ENCODE results near the gene MEAF6.

The MEAF6 gene

DNA sequence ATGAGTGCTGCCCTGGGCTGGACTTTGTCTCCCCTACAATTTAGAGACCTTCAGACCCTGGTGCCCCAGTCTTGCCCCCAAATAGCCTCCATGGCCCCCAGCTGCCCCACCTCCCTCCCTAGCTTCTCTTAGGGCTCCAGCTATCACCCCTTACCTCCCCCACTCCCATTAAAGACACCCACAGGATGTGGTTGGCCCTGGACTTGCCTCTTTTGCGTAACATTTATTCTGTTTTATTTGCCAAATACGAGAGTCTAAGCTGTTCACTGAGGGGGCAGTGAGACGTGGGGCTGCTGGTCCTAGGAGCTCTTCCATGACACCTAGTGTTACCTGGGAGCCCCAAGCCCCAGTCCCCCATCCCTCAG is 35.7 kb downstream of the MEAF6 start:
- TF ChIP-seq, protein P1, sequence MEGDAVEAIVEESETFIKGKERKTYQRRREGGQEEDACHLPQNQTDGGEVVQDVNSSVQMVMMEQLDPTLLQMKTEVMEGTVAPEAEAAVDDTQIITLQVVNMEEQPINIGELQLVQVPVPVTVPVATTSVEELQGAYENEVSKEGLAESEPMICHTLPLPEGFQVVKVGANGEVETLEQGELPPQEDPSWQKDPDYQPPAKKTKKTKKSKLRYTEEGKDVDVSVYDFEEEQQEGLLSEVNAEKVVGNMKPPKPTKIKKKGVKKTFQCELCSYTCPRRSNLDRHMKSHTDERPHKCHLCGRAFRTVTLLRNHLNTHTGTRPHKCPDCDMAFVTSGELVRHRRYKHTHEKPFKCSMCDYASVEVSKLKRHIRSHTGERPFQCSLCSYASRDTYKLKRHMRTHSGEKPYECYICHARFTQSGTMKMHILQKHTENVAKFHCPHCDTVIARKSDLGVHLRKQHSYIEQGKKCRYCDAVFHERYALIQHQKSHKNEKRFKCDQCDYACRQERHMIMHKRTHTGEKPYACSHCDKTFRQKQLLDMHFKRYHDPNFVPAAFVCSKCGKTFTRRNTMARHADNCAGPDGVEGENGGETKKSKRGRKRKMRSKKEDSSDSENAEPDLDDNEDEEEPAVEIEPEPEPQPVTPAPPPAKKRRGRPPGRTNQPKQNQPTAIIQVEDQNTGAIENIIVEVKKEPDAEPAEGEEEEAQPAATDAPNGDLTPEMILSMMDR (IDR thresholded peaks at IDR 0.05; ENCODE audit: insufficient read depth, low read length) = no peak
- 0 out of 2 replicates have a peak, but pooled peaks have one; percentile 17 for TF ChIP-seq GABPA (IDR thresholded peaks at IDR 0.05; ENCODE audit: low read depth)
- H3K27ac ChIP-seq (replicated peaks) = peak overlapping the region; percentile 92
- DNase-seq (ENCODE audit: low read depth in 1 of 2, low spot score in 1 of 2) = peak in 1 of 2 experiments; percentile 72
- peak overlapping the region; percentile 69 for H3K4me3 ChIP-seq (replicated peaks; ENCODE audit: insufficient read depth, low read length)
- H3K27me3 ChIP-seq (ENCODE audit: insufficient read depth, poor library complexity, severe bottlenecking) = no peaks in the 10 kb centered on the region

DNA sequence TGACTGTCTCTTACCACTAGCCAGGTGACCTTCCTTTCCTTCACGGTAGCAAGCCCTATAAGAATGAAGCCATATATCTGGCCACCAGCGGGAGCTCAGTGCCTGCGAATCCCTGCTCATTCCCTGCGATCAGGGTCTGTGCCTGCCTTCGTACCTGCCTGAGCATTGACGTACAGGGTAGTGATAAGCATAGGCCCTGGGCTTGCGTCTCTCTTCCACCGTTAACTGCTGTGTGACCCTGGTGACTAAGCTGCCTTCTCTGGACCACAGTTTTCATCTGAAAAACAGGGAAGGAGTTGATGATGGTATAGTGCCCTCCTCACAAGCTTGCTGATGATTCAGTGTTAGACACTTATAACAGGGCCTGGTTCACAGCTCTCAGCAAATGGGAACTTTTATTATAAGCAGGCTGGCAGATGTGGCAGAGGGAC is 36.1 kb downstream of the MEAF6 start:
- H3K4me3 ChIP-seq (replicated peaks; ENCODE audit: insufficient read depth, low read length) = peak overlapping the region; percentile 69

DNA sequence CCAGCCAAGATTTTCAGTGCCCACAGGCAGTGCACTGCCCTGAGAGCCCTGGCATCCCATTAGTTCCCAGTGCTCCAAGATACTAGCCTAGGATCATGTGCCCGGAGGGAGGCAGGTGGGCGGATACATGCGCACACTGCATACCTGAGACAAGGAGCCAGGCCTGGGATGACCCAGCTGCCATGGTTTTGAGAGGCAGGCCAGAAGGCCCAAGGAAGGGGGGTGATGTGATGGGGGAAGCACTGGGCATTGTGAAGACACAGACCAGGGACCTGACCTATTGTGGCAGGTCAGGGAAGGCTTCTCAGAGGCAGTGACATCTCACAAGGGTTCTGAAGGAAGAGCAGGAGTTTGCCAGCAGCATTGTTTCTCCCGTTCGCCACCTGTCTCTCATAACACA is 36.6 kb downstream of the MEAF6 start:
- DNase-seq (ENCODE audit: low read depth in 1 of 2, low spot score in 1 of 2) = no peak
- Histone ChIP-seq H3K27me3 (ENCODE audit: insufficient read depth, poor library complexity, severe bottlenecking) (no peaks in the 10 kb centered on the region), H3K4me3 (replicated peaks; ENCODE audit: insufficient read depth, low read length) (peak overlapping the region; percentile 69), H3K27ac (replicated peaks) (peak overlapping the region; percentile 92)
- no peak for TF ChIP-seq GABPA (IDR thresholded peaks at IDR 0.05; ENCODE audit: low read depth)
- TF ChIP-seq REST (IDR thresholded peaks at IDR 0.05; ENCODE audit: insufficient replicate concordance, low read depth) = no peak
- TF ChIP-seq POLR2AphosphoS5 (IDR thresholded peaks at IDR 0.05; ENCODE audit: low read depth) = no peak
- no peak for TF ChIP-seq SPI1 (IDR thresholded peaks at IDR 0.05; ENCODE audit: borderline replicate concordance, low read depth)
- TF ChIP-seq, protein P1 (IDR thresholded peaks at IDR 0.05; ENCODE audit: insufficient read depth, low read length) = no peak

More for the DNA sequence above, 36.1 kb downstream of the MEAF6 start:
- TF ChIP-seq SPI1 (IDR thresholded peaks at IDR 0.05; ENCODE audit: borderline replicate concordance, low read depth) = no peak
- TF ChIP-seq, protein P1 (IDR thresholded peaks at IDR 0.05; ENCODE audit: insufficient read depth, low read length) = no peak
- no peak for TF ChIP-seq POLR2AphosphoS5 (IDR thresholded peaks at IDR 0.05; ENCODE audit: low read depth)
- no peak for TF ChIP-seq GABPA (IDR thresholded peaks at IDR 0.05; ENCODE audit: low read depth)
- no peak for TF ChIP-seq REST (IDR thresholded peaks at IDR 0.05; ENCODE audit: insufficient replicate concordance, low read depth)
- DNase-seq (ENCODE audit: low read depth in 1 of 2, low spot score in 1 of 2) = peak in 1 of 2 experiments; percentile 41
- H3K27ac ChIP-seq (replicated peaks) = peak overlapping the region; percentile 92
- no peaks in the 10 kb centered on the region for H3K27me3 ChIP-seq (ENCODE audit: insufficient read depth, poor library complexity, severe bottlenecking)

All from HL-60 (cell line).